Stimulated activated CD4-positive, alpha-beta T cell treated with anti-CD3 and anti-CD28 coated beads, Interleukin-1b, Interleukin-23, amount 100 ng/mL, for 4 hours (primary cell): ENCODE results near the gene GIMAP2.
"Not testable (repeated sequence)": the region's sequence is repeated elsewhere in the genome, so short reads cannot be mapped to it uniquely, and the experiment has no call there.

Experiments
- DNase-seq, 2 donors: peaks; one replicate each; pipeline ENCODE4 v3.0.0-alpha.2; 2020; ENCODE audit warnings: low read depth in 2 of 2

The GIMAP2 gene

GRCh38 chr7:150676854-150677253, 8.7 kb upstream of the GIMAP2 start:
- DNase-seq, result not testable (repeated sequence)

- peak in 1 of 2 donors; percentile 34 for DNase-seq
Measured at GRCh38 chr7:150678601-150679000, 6.9 kb upstream of the GIMAP2 start.

GRCh38 chr7:150680364-150680763, 5.1 kb upstream of the GIMAP2 start:
- not testable (repeated sequence) for DNase-seq

DNA sequence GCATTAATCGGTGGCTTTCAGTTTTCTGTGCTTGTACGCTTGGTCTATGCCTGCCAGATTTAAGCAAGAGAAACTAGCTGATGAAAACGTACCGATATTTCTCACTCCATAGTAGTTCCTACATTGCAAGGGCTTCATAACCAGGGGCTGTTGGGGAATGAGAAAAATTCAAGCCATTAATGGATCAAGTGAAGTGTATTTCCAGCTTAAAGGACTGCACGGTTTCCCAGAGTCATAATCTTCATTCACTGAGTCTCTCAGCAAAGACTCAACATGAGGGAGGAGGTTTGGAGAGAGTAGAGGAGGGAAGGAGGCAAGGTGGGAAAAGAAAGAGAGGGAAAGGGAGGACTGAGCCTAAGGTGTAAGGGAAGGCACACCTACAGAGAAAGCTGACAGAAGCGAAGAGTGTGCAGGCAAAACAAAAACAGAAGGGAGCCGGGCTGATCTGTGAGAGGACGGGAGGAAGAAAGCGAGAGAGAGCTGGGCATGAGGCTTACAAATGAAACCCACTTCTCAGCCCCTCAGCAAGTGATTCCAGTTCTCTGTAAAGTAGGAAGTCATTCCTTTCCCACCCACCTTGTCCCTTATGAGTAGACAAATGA, 625 bp downstream of the GIMAP2 start:
- DNase-seq, result no peak

- DNase-seq, result no peak
Measured at GRCh38 chr7:150688630-150689029, 3.1 kb downstream of the GIMAP2 start.

DNA sequence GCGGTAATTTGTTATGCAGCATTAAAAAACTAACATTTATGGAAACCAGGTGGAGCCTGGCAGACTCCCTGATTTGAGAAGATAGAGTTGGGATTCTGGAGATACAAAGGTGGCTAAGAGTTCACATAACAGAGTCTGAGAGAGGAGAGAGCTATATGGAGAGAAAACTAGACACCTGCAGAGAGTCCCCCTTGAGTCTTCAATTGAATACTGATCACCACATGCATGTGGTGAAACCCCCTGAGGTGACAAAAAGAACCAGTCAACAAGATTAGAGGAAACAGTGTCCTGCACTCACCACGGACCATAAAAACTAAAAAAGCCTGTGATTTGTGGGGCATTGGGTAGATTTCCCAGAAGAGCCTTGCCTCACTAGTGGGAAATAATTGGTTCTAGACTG, 10.1 kb downstream of the GIMAP2 start:
- DNase-seq, result no peak

GRCh38 chr7:150703209-150703608, 17.7 kb downstream of the GIMAP2 start:
- no peak for DNase-seq

- DNase-seq, result no peak
Measured at GRCh38 chr7:150715293-150715692, 29.8 kb downstream of the GIMAP2 start.

DNA sequence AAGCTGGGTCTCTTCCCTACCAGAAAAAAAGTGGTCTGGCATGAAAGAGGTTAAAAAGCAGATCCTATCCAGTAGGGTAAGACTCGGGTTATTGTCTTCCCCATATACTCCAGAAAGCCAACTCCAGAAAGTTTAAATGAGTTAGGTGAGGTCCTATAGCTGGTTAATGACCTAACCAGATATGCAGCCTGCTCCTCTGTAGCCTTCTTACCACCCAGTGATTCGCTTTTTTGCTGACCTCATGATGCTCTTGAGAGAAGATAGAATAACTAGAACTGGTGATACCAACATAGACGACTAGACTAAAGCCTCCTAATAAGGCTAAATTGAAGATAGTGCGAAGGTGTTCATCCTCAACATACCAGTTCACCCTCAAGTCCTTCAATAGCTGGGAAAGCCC, 30.2 kb downstream of the GIMAP2 start:
- DNase-seq, result no peak

GRCh38 chr7:150716368-150716767, 30.9 kb downstream of the GIMAP2 start, which contains the start of gene GIMAP1:
TSS of gene GIMAP1 (plus strand) at chr7:150716613. CDS start at chr7:150719048, 2,435 bp downstream.
- DNase-seq, result peak in 1 of 2 donors; percentile 34

- no peak for DNase-seq
Measured at GRCh38 chr7:150716939-150717338, 31.4 kb downstream of the GIMAP2 start.

- no peak for DNase-seq
Measured at GRCh38 chr7:150717814-150718420, 32.4 kb downstream of the GIMAP2 start.

GRCh38 chr7:150719436-150719835, 33.9 kb downstream of the GIMAP2 start:
- DNase-seq, result no peak

DNA sequence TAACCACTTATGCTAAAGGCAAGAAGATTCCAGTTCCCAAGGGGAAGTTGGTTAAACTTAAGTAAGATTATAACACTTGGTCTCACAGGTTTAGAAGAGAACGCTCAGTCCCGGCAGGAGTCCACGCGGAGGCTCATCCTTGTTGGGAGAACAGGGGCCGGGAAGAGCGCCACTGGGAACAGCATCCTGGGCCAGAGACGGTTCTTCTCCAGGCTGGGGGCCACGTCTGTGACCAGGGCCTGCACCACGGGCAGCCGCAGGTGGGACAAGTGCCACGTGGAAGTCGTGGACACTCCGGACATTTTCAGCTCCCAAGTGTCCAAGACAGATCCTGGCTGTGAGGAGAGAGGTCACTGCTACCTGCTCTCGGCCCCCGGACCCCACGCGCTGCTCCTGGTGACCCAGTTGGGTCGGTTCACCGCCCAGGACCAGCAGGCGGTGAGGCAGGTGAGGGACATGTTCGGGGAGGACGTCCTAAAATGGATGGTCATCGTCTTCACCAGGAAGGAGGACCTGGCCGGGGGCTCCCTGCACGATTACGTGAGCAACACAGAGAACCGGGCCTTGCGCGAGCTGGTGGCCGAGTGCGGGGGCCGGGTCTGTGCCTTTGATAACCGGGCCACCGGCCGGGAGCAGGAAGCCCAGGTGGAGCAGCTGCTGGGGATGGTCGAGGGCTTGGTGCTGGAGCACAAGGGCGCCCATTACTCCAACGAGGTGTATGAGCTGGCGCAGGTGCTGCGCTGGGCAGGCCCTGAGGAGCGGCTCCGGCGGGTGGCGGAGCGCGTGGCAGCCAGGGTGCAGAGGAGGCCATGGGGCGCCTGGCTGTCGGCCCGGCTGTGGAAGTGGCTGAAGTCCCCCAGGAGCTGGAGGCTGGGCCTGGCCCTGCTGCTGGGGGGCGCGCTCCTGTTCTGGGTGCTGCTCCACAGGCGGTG, 34.7 kb downstream of the GIMAP2 start:
- no peak for DNase-seq

GRCh38 chr7:150721970-150722373, 36.5 kb downstream of the GIMAP2 start:
- no peak for DNase-seq

DNA sequence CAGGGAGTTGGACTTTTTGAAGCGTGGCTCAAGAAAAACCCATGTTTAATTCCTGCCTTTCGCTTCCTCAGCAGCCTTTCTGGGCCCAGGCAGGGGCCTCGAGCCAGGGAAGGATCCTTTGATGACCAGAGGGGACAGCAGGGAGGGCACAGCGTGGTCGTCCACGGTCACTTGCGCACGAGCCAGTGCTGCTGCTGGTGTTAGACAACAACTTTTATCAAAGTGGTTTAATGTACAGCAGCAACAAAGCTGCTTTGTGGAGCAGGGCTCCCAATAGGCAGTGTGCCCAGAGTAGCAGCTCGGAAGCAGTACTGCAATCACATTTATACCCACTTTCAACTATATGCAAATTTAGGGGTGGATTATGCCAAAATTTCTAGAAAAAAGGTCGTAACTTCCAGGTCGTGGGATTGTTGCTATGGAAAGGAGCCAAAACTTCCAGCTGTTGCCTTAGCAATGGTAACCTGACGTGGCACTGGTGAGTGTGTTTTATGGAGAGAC, 37.0 kb downstream of the GIMAP2 start:
- DNase-seq, result no peak

DNA sequence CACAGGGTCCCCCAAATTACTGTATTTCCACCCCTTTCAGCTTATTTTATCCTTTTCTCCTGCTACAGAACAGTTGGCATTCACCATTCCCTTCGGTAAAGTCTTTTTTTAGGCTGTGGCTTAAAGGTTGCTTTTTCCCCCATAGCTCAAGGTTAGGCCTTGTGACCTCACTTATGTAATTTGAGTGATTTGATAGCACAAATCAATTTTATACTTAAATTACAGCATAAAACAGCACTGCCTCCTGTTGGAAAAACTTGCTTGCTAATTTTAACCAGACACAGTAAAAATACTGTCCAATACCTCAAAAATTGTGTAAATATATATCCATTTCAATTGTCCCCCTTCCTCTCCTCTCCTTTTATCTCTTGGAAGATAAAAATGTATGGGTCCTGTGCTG, 38.0 kb downstream of the GIMAP2 start:
- DNase-seq, result no peak

DNA sequence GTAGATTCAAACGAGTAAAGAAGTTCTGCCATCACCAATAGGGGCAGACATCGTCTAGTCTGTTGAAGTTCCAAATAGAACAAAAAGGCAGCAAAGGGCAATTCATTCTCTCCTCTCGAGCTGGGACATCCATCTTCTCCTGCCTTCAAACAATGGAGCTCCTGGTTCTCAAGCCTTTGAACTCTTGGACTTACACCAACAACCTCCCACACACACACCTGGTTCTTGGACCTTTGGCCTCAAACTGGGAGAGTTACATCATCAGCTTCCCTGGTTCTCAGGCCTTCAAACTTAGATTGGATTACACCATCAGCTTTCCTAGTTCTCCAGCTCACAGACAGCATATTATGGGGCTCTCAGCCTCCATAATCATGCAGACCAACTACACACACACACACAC, 41.9 kb downstream of the GIMAP2 start:
- no peak for DNase-seq

- no peak for DNase-seq
Measured at GRCh38 chr7:150728011-150728410, 42.5 kb downstream of the GIMAP2 start.

GRCh38 chr7:150728609-150729008, 43.1 kb downstream of the GIMAP2 start:
- no peak for DNase-seq

DNA sequence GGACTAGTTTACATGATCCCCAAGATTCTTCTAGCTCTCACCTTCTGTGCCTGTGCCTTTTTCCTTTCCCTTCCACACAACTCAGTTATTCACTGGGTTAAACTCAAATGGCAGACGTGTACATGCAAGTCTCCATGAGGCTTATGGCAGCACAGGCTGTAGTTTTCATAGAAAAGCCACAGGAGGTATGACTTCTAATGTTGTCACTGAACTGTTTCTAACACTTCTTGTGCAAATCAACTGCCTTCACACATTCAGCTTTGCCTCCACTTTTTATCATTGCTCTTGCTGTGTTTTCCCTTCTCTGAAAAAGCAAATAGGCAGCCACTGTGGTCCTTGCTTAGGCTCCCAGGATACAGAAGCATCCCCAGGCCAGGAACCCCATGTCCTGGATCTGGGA, 46.4 kb downstream of the GIMAP2 start:
- no peak for DNase-seq

DNA sequence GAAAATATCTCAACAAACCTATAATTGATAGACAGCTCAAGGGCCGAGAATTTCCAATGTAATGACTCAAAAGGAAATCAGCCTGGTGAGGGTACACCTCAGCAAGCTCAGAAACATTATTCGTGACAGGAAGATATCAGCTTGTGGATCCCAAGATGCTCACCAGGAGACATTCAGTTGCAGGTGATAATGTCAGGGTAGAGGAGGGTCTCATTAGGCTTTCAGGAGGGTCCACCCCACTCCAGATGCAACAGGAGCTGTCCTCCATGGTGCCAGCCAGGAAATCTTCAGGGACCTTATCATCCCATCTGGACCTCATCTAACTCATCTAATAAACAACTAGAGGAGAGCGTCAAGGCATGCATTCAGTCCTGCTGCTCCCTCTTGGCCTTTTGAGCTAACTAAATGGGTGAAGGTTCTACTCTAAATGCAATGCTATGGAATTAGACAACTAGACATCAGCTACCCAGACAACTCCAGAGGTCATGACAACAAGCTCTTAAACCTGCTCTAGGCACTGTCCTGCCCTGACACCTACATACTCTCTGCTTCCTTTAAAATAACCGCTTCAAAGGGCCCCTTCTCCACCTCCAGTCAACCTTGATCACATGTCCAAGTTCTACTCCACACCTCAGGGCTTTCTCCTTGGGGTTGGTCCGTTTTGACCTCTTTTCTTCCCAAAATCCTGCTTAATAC, 47.4 kb downstream of the GIMAP2 start:
- DNase-seq, result no peak
